Measurements from ENCODE around the gene CHRM1.

Gene CHRM1

DNA sequence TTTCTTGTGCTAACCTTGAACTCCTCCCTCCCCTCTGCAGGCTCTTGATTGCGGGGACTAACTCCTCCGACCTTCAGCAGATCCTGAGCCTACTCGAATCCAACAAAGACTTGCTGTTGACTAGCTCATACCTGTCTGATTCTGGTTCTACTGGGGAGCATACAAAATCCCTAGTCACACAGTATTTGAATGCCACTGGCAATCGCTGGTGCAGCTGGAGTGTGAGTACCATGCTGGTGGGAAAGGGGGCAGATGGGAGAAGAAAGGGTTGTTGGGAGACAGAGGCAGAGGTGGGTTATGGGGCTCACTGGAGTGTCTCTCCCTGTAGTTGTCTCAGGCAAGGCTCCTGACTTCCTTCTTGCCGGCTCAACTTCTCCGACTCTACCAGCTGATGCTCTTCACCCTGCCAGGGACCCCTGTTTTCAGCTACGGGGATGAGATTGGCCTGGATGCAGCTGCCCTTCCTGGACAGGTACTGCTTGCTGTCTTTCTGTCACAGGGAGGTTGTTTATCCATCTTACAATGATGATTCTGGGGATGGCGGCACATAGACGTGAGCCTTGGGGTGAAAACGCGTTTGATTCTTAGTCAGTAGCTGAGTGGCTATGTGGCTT lies 35.9 kb downstream of the CHRM1 start:
- H3K36me3 ChIP-seq (ENCODE audit: control insufficient read depth in 2 of 2, insufficient read depth in 2 of 2, low read length in 2 of 2) = peaks cover 59 to 68% of the 10 kb centered on the region in 2 donors
- H3K27ac ChIP-seq (ENCODE audit: low read depth in 2 of 2, low read length in 2 of 2) = no peak overlapping the region
- H3K4me3 ChIP-seq (ENCODE audit: low read length in 2 of 2) = no peak overlapping the region
- no peaks in the 10 kb centered on the region for H3K9me3 ChIP-seq (ENCODE audit: control insufficient read depth in 2 of 2, low read length in 2 of 2)
- no peak overlapping the region for H3K9ac ChIP-seq (ENCODE audit: low read depth in 1 of 2, low read length in 2 of 2)
- H3K27me3 ChIP-seq (ENCODE audit: control insufficient read depth in 2 of 2, insufficient read depth in 2 of 2, low read length in 2 of 2) = no peaks in the 10 kb centered on the region
- H3K4me1 ChIP-seq (ENCODE audit: control insufficient read depth in 2 of 2, insufficient read depth in 2 of 2, low read length in 2 of 2) = peaks cover 28 to 36% of the 10 kb centered on the region in 2 donors

DNA sequence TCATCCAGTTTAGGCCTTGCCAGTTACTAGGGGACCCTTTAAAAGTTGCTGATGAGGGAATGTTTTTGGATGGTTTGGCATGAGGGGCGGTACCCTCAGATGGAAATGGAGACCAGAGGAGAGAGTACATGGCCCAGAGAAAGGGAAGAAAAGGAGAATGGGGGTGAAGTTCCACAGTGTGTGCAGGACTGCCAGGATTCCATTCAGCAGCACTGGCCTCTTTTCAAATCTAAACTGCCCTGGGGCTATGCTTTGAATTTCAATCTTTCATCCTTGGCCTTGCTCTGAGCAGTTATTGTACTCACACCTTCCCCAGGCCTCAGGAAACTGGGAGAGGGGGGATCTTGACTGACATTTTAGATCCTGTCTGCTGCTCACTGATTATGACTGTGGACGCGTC lies 37.5 kb downstream of the CHRM1 start:
- Histone ChIP-seq H3K4me1 (ENCODE audit: control insufficient read depth in 2 of 2, insufficient read depth in 2 of 2, low read length in 2 of 2) (peaks cover 25 to 32% of the 10 kb centered on the region in 2 donors), H3K36me3 (ENCODE audit: control insufficient read depth in 2 of 2, insufficient read depth in 2 of 2, low read length in 2 of 2) (peaks cover 51 to 58% of the 10 kb centered on the region in 2 donors), H3K27ac (ENCODE audit: low read depth in 2 of 2, low read length in 2 of 2) (no peak overlapping the region), H3K9me3 (ENCODE audit: control insufficient read depth in 2 of 2, low read length in 2 of 2) (no peaks in the 10 kb centered on the region), H3K27me3 (ENCODE audit: control insufficient read depth in 2 of 2, insufficient read depth in 2 of 2, low read length in 2 of 2) (no peaks in the 10 kb centered on the region), H3K9ac (ENCODE audit: low read depth in 1 of 2, low read length in 2 of 2) (peak overlapping the region; percentile 24 to 98), H3K4me3 (ENCODE audit: low read length in 2 of 2) (no peak overlapping the region)

DNA sequence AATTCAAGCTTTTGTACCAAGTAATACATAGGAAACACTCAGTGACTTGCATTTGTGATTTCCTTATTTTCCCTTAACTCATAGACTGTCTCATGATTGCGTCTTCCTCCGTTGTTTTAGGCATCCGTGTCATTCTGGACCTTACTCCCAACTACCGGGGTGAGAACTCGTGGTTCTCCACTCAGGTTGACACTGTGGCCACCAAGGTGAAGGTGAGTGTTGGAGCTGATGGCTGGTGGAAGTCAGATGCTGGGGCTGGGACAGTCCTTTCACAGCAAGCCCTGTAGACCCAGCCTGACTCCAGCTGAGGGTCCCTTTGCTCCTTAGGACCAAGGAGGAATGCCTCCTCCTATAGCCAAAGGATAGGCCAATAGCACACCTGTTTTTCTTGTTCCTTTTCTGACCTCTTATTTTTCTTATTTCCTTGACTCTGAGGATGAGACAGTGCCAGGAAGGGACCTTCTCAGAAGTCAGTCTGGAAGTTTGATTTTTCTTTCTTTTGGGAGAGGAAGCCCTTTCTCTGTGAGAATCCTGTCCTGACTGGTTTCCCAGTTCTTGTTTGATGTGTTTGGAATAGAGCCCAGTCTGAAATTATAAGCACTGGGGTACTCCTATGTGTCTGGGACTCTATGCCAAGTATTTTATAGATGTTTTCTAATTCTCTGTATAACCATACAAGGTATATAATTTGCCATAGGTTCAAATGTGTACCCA lies 38.2 kb downstream of the CHRM1 start:
- peaks cover 44 to 51% of the 10 kb centered on the region in 2 donors for H3K36me3 ChIP-seq (ENCODE audit: control insufficient read depth in 2 of 2, insufficient read depth in 2 of 2, low read length in 2 of 2)
- peaks cover 25 to 29% of the 10 kb centered on the region in 2 donors for H3K4me1 ChIP-seq (ENCODE audit: control insufficient read depth in 2 of 2, insufficient read depth in 2 of 2, low read length in 2 of 2)
- no peaks in the 10 kb centered on the region for H3K9me3 ChIP-seq (ENCODE audit: control insufficient read depth in 2 of 2, low read length in 2 of 2)
- H3K9ac ChIP-seq (ENCODE audit: low read depth in 1 of 2, low read length in 2 of 2) = peak overlapping the region; percentile 83 to 98
- peak overlapping the region; percentile 98 to 99 for H3K4me3 ChIP-seq (ENCODE audit: low read length in 2 of 2)
- H3K27me3 ChIP-seq (ENCODE audit: control insufficient read depth in 2 of 2, insufficient read depth in 2 of 2, low read length in 2 of 2) = no peaks in the 10 kb centered on the region
- H3K27ac ChIP-seq (ENCODE audit: low read depth in 2 of 2, low read length in 2 of 2) = peak overlapping the region in 1 of 2 donors; percentile 99

GRCh38 chr11:62882431-62882749 lies 38.8 kb downstream of the CHRM1 start:
- Histone ChIP-seq H3K27me3 (ENCODE audit: control insufficient read depth in 2 of 2, insufficient read depth in 2 of 2, low read length in 2 of 2) (no peaks in the 10 kb centered on the region), H3K4me3 (ENCODE audit: low read length in 2 of 2) (peak overlapping the region; percentile 98 to 99), H3K4me1 (ENCODE audit: control insufficient read depth in 2 of 2, insufficient read depth in 2 of 2, low read length in 2 of 2) (peaks cover 25 to 29% of the 10 kb centered on the region in 2 donors), H3K9ac (ENCODE audit: low read depth in 1 of 2, low read length in 2 of 2) (peak overlapping the region; percentile 83 to 98), H3K36me3 (ENCODE audit: control insufficient read depth in 2 of 2, insufficient read depth in 2 of 2, low read length in 2 of 2) (peaks cover 42 to 46% of the 10 kb centered on the region in 2 donors), H3K27ac (ENCODE audit: low read depth in 2 of 2, low read length in 2 of 2) (peak overlapping the region; percentile 98 to 99), H3K9me3 (ENCODE audit: control insufficient read depth in 2 of 2, low read length in 2 of 2) (no peaks in the 10 kb centered on the region)

GRCh38 chr11:62881579-62882430 lies 39.4 kb downstream of the CHRM1 start:
- Histone ChIP-seq H3K4me3 (ENCODE audit: low read length in 2 of 2) (peak overlapping the region; percentile 98 to 99), H3K9ac (ENCODE audit: low read depth in 1 of 2, low read length in 2 of 2) (peak overlapping the region; percentile 83 to 98), H3K9me3 (ENCODE audit: control insufficient read depth in 2 of 2, low read length in 2 of 2) (no peaks in the 10 kb centered on the region), H3K4me1 (ENCODE audit: control insufficient read depth in 2 of 2, insufficient read depth in 2 of 2, low read length in 2 of 2) (peaks cover 25 to 29% of the 10 kb centered on the region in 2 donors), H3K27ac (ENCODE audit: low read depth in 2 of 2, low read length in 2 of 2) (peak overlapping the region; percentile 98 to 99), H3K36me3 (ENCODE audit: control insufficient read depth in 2 of 2, insufficient read depth in 2 of 2, low read length in 2 of 2) (peaks cover 38 to 42% of the 10 kb centered on the region in 2 donors), H3K27me3 (ENCODE audit: control insufficient read depth in 2 of 2, insufficient read depth in 2 of 2, low read length in 2 of 2) (no peaks in the 10 kb centered on the region)

DNA sequence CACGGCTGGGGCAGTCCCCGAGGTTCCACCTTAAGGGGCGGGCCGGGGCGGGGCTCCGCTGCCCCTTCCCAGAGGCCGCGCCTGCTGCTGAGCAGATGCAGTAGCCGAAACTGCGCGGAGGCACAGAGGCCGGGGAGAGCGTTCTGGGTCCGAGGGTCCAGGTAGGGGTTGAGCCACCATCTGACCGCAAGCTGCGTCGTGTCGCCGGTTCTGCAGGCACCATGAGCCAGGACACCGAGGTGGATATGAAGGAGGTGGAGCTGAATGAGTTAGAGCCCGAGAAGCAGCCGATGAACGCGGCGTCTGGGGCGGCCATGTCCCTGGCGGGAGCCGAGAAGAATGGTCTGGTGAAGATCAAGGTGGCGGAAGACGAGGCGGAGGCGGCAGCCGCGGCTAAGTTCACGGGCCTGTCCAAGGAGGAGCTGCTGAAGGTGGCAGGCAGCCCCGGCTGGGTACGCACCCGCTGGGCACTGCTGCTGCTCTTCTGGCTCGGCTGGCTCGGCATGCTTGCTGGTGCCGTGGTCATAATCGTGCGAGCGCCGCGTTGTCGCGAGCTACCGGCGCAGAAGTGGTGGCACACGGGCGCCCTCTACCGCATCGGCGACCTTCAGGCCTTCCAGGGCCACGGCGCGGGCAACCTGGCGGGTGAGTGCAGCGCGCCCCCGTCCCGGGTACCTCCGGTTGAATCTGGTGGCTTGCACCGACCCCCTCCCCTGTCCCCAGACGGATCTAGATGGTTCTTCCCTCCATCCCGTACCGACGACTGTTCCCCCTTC lies 40.2 kb downstream of the CHRM1 start, which contains the start of gene SLC3A2:
TSS of gene SLC3A2 (plus strand) at position 94 of the 776 bp plus-strand sequence. CDS start at position 222, 128 bp downstream.
- Histone ChIP-seq H3K36me3 (ENCODE audit: control insufficient read depth in 2 of 2, insufficient read depth in 2 of 2, low read length in 2 of 2) (peaks cover 30 to 34% of the 10 kb centered on the region in 2 donors), H3K9ac (ENCODE audit: low read depth in 1 of 2, low read length in 2 of 2) (peak within 1 kb of the TSS; percentile 98 to 100), H3K4me3 (ENCODE audit: low read length in 2 of 2) (peak within 1 kb of the TSS; percentile 98 to 99), H3K27ac (ENCODE audit: low read depth in 2 of 2, low read length in 2 of 2) (peak within 1 kb of the TSS; percentile 98 to 99), H3K4me1 (ENCODE audit: control insufficient read depth in 2 of 2, insufficient read depth in 2 of 2, low read length in 2 of 2) (peaks cover 25 to 29% of the 10 kb centered on the region in 2 donors), H3K9me3 (ENCODE audit: control insufficient read depth in 2 of 2, low read length in 2 of 2) (no peaks in the 10 kb centered on the region), H3K27me3 (ENCODE audit: control insufficient read depth in 2 of 2, insufficient read depth in 2 of 2, low read length in 2 of 2) (no peaks in the 10 kb centered on the region)

DNA sequence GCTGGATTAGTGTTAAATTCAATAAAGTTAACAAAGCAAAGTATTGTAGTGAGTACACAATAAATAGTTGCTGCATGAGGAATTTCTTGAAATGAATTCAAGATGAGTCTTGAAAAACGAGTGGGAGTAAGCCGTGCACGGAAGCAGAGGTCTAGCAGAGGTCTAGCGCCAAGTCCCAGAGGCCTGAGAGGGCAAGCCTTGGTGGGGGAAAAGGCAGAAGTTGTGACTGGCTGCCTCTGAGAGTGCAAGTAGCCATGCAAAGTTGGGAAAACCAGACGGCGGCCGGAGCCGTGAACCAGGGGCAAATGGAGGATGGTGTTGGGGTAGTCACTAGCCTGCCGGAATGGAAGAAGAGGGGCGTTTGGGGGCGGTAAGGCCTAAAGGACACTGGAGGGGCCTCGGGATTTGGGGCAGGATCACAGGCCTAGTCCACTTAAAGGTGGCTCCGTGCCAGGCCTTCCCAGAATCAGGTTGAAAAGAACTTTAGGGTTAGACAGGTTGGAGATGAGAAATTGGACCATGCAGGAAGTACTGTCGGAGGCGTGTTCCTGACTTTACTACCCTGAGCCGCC lies 40.8 kb downstream of the CHRM1 start:
- peaks cover 25 to 26% of the 10 kb centered on the region in 2 donors for H3K4me1 ChIP-seq (ENCODE audit: control insufficient read depth in 2 of 2, insufficient read depth in 2 of 2, low read length in 2 of 2)
- no peaks in the 10 kb centered on the region for H3K9me3 ChIP-seq (ENCODE audit: control insufficient read depth in 2 of 2, low read length in 2 of 2)
- H3K36me3 ChIP-seq (ENCODE audit: control insufficient read depth in 2 of 2, insufficient read depth in 2 of 2, low read length in 2 of 2) = peaks cover 24 to 27% of the 10 kb centered on the region in 2 donors
- H3K27ac ChIP-seq (ENCODE audit: low read depth in 2 of 2, low read length in 2 of 2) = peak overlapping the region; percentile 98 to 99
- peak overlapping the region; percentile 75 to 98 for H3K9ac ChIP-seq (ENCODE audit: low read depth in 1 of 2, low read length in 2 of 2)
- peak overlapping the region; percentile 98 to 99 for H3K4me3 ChIP-seq (ENCODE audit: low read length in 2 of 2)
- no peaks in the 10 kb centered on the region for H3K27me3 ChIP-seq (ENCODE audit: control insufficient read depth in 2 of 2, insufficient read depth in 2 of 2, low read length in 2 of 2)

DNA sequence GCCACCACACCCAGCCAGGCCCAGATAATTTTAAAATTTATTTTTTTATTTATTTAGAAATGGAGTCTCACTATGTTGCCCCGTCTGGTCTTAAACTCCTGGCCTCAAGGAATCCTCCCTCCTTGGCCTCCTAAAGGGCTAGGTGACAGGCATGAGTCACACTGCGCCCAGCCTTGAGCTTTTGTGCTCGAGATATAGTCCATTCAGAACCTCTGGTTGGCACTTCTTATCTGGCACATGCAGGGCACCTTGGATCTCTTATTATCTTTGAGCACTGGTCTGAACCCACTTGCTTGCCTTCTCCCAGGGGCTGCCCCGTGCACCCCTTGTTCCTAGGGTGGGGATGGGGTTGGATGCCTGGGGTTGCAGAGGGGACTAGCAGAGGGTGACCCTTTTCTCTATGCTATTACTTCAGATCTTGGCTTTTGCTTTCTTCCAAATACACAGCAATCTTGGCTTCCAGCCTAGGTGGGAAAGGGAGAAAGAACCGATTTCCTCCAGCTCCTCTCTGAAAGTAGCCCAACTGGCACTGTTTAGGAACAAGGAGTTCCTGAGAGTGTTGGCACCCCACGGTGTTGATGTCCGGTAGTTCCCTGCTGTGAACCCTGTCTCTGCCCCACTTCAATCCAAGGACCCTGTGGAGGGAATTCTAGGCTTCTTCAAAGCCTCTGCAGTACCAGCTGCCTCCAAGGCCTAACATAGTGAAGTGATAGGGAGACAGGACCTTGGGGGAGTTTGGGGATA lies 41.8 kb downstream of the CHRM1 start:
- H3K4me1 ChIP-seq (ENCODE audit: control insufficient read depth in 2 of 2, insufficient read depth in 2 of 2, low read length in 2 of 2) = peaks cover 25 to 26% of the 10 kb centered on the region in 2 donors
- H3K9me3 ChIP-seq (ENCODE audit: control insufficient read depth in 2 of 2, low read length in 2 of 2) = no peaks in the 10 kb centered on the region
- H3K36me3 ChIP-seq (ENCODE audit: control insufficient read depth in 2 of 2, insufficient read depth in 2 of 2, low read length in 2 of 2) = peaks cover 17 to 21% of the 10 kb centered on the region in 2 donors
- H3K27ac ChIP-seq (ENCODE audit: low read depth in 2 of 2, low read length in 2 of 2) = peak overlapping the region; percentile 98 to 99
- H3K4me3 ChIP-seq (ENCODE audit: low read length in 2 of 2) = no peak overlapping the region
- peak overlapping the region; percentile 41 to 98 for H3K9ac ChIP-seq (ENCODE audit: low read depth in 1 of 2, low read length in 2 of 2)
- H3K27me3 ChIP-seq (ENCODE audit: control insufficient read depth in 2 of 2, insufficient read depth in 2 of 2, low read length in 2 of 2) = no peaks in the 10 kb centered on the region

DNA sequence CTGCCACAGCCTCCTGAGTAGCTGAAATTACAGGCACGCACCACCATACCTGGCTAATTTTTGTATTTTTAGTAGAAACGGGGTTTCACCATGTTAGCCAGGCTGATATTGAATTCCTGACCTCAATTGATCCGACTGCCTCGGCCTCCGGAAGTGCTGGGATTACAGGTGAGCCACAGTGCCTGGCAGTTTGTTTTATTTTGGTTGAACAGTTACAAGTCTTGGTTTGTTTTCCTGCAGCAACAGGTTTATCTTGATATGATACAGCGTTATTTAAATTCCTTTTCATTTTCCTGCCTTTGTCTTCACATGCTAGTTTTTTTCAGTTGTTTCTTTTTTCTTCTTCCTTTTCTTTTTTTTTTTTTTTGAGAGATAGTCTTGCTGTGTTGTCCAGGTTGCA lies 44.5 kb downstream of the CHRM1 start:
- Histone ChIP-seq H3K9me3 (ENCODE audit: control insufficient read depth in 2 of 2, low read length in 2 of 2) (no peaks in the 10 kb centered on the region), H3K27ac (ENCODE audit: low read depth in 2 of 2, low read length in 2 of 2) (no peak overlapping the region), H3K27me3 (ENCODE audit: control insufficient read depth in 2 of 2, insufficient read depth in 2 of 2, low read length in 2 of 2) (no peaks in the 10 kb centered on the region), H3K9ac (ENCODE audit: low read depth in 1 of 2, low read length in 2 of 2) (no peak overlapping the region), H3K4me1 (ENCODE audit: control insufficient read depth in 2 of 2, insufficient read depth in 2 of 2, low read length in 2 of 2) (peaks cover 10 to 11% of the 10 kb centered on the region in 2 donors), H3K4me3 (ENCODE audit: low read length in 2 of 2) (no peak overlapping the region), H3K36me3 (ENCODE audit: control insufficient read depth in 2 of 2, insufficient read depth in 2 of 2, low read length in 2 of 2) (no peaks in the 10 kb centered on the region)
